ENCODE data around the gene RBPMS2. TPM values are rescaled to one million over a fixed set of nuclear protein-coding genes. Genes with fewer than 3 reads are reported as not detected.

RBPMS2 gene
- polyA plus RNA-seq, 1 experiment: 0.88 TPM

DNA sequence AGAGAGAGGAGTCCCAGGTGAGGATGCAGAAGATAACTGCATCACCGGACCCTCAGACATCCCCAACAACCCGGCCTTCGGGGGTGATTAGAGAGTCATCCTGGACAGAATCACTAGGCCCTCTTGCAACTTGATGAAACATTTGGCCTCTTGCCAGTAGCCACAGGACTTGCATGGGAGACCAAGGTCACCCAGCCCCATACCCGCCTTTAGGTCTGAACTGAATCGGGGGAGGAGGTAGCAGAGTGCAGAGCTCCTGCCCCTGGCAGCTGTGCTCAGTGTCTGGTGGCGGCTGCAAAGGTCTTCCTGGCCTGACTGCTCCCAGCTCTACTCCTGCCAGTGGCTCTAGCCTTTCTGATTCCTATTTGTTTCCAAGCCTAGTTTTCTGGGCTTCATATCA is 37.7 kb upstream of the RBPMS2 start:
- TF ChIP-seq, protein P1, sequence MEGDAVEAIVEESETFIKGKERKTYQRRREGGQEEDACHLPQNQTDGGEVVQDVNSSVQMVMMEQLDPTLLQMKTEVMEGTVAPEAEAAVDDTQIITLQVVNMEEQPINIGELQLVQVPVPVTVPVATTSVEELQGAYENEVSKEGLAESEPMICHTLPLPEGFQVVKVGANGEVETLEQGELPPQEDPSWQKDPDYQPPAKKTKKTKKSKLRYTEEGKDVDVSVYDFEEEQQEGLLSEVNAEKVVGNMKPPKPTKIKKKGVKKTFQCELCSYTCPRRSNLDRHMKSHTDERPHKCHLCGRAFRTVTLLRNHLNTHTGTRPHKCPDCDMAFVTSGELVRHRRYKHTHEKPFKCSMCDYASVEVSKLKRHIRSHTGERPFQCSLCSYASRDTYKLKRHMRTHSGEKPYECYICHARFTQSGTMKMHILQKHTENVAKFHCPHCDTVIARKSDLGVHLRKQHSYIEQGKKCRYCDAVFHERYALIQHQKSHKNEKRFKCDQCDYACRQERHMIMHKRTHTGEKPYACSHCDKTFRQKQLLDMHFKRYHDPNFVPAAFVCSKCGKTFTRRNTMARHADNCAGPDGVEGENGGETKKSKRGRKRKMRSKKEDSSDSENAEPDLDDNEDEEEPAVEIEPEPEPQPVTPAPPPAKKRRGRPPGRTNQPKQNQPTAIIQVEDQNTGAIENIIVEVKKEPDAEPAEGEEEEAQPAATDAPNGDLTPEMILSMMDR (IDR thresholded peaks at IDR 0.05; ENCODE audit: low read depth, low read length): no peak
- Histone ChIP-seq H3K27ac (ENCODE audit: low read depth, low read length) (no peak overlapping the region), H3K4me3 (ENCODE audit: low read depth, low read length) (no peak overlapping the region), H3K27me3 (ENCODE audit: control insufficient read depth, insufficient read depth, low read length) (peaks cover 5% of the 10 kb centered on the region), H3K9me3 (ENCODE audit: control insufficient read depth, insufficient read depth, low read length) (no peaks in the 10 kb centered on the region)
- DNase-seq (ENCODE audit: low read depth, low spot score): no peak
- ChIA-PET CTCF (no interaction called here), POLR2A (interaction anchor here (0.5 kb wide), 1 partner anchor 124 kb away, joined by 6 read pairs; no protein-coding TSS in a partner anchor)

DNA sequence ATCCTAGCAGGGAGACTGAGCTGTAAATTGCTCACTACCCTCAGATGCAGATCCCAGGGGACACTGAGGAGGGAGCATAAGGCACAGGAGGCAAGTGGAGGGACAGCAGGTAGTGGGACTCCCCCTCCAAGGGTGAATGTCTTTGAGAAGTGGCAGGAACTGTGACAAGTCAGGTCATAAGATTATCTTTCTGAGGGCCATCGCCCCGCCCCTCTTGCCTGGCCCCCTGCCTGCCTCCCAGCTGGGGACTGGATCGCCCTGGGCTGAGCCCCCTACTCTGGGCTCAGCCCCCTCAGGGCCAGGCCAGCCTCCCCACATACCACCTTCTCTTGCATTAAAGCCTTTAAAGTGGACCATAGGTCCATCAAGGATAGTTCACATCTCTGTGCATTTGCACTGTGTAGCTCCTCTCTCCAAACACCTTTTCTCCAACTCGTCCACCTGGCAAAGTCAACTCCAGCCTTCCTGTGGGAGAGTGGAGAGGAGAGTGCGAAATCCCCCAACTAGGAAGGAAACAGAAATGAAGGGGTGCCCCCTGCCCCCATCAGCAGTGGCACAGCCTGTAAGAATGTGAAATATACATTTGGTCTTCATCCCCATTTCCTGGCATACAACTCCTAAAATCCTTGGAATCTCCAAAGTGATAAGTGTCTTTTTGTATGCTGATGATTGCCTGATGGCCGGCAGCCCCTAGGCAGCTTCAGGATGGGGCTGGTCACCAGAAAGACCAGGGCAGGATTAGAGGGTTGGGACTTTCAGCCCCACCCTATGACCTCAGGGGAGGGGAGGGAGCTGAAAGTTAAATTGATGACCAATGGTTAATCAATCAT is 35.3 kb upstream of the RBPMS2 start:
- TF ChIP-seq, protein P1 (IDR thresholded peaks at IDR 0.05; ENCODE audit: low read depth, low read length): no peak
- Histone ChIP-seq H3K4me3 (ENCODE audit: low read depth, low read length) (no peak overlapping the region), H3K27ac (ENCODE audit: low read depth, low read length) (no peak overlapping the region), H3K9me3 (ENCODE audit: control insufficient read depth, insufficient read depth, low read length) (no peaks in the 10 kb centered on the region), H3K27me3 (ENCODE audit: control insufficient read depth, insufficient read depth, low read length) (peaks cover 7% of the 10 kb centered on the region)
- DNase-seq (ENCODE audit: low read depth, low spot score): no peak
- ChIA-PET CTCF (interaction anchor here (0.6 to 4.8 kb wide), 18 partner anchors 7 to 160 kb away, joined by 3 to 86 read pairs (median 4); no protein-coding TSS in a partner anchor), POLR2A (interaction anchor here (0.7 to 1.7 kb wide), 2 partner anchors 11 to 80 kb away, joined by 3 read pairs; no protein-coding TSS in a partner anchor)

DNA sequence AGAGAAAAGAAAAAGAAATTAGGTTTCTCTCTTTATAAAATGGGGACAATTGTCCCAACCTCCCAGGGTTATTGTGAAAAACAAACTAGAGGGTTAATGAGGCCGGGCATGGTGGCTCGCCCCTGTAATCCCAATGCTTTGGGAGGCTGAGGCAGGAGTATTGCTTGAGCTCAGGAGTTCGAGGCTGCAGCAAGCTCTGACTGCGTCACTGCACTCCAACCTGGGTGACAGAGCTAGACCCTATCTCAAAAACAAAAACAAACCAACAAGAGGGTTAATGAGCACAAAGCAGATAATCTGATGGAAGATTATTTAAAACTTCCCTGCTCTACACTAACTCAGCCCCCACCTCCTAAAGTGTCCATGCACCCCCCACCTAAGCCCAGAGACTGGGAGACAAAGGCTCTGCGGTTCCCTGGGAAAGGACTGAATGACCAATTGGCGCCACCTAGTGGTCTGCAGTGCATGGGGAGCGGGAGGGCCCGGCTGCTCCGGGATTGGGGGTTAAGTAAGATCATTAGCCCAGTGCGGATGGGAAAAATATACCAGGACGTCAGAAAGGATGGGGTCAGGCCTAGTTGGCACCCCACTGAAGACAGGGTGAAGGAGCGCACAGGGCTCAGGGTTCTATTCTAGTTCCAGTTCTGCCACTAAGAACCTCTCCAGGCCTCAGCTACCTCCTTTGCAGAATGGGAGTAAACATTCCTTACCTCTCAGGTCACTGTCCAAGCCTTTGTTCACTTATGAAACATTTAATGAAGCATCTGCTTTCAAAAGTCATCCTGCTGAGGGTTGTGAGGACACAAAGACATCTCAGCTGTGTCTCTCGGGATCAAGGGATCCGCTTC is 34.5 kb upstream of the RBPMS2 start:
- no peaks in the 10 kb centered on the region for H3K9me3 ChIP-seq (ENCODE audit: control insufficient read depth, insufficient read depth, low read length)
- DNase-seq (ENCODE audit: low read depth, low spot score): no peak
- H3K27ac ChIP-seq (ENCODE audit: low read depth, low read length): no peak overlapping the region
- TF ChIP-seq, protein P1 (IDR thresholded peaks at IDR 0.05; ENCODE audit: low read depth, low read length): peak; percentile 96
- ChIA-PET POLR2A (interaction anchor here (0.6 to 1.7 kb wide), 3 partner anchors 12 to 79 kb away, joined by 3 read pairs; no protein-coding TSS in a partner anchor), CTCF (interaction anchor here (0.6 to 4.8 kb wide), 26 partner anchors 9 to 159 kb away, joined by 3 to 86 read pairs (median 4); no protein-coding TSS in a partner anchor)
- no peak overlapping the region for H3K4me3 ChIP-seq (ENCODE audit: low read depth, low read length)
- H3K27me3 ChIP-seq (ENCODE audit: control insufficient read depth, insufficient read depth, low read length): peaks cover 7% of the 10 kb centered on the region

DNA sequence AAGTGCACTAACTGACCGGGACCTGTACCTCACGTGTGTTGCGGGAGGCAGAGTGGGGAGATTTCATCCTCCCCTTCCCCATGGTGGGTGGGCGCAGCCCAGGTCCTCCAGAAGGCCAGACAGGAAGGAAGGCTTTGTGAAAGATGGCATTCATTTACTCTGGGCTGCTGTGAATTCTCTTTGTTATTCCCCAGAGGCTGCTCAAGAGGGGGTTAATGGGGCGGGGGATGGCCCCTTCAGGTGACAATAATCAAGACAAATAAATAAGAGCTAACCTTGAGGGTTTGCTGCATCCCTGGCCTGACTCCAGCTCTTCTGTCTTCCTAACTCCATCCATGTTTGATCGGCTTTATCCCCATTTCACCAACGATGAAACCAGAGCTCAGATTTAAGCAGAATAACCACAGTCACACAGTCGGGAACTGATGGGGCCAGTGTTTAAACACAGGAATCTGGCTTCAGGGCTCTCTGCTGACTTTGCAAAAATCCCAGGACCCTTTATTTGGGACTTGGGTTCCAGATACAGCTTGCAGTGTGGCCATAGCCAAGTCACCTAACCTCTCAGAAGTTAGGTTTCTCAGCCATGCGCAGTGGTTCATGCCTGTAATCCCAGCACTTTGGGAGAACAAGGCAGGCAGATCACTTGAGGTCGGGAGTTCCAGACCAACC is 33.5 kb upstream of the RBPMS2 start:
- Histone ChIP-seq H3K27me3 (ENCODE audit: control insufficient read depth, insufficient read depth, low read length) (peaks cover 7% of the 10 kb centered on the region), H3K9me3 (ENCODE audit: control insufficient read depth, insufficient read depth, low read length) (no peaks in the 10 kb centered on the region), H3K4me3 (ENCODE audit: low read depth, low read length) (no peak overlapping the region), H3K27ac (ENCODE audit: low read depth, low read length) (no peak overlapping the region)
- ChIA-PET CTCF (interaction anchor here (0.6 to 4.8 kb wide), 16 partner anchors 8 to 123 kb away, joined by 3 to 86 read pairs (median 4); no protein-coding TSS in a partner anchor), POLR2A (no interaction called here)
- no peak for DNase-seq (ENCODE audit: low read depth, low spot score)
- TF ChIP-seq, protein P1 (IDR thresholded peaks at IDR 0.05; ENCODE audit: low read depth, low read length): no peak

Measured in AG04450 (cell line).